H1 (cell line): ENCODE results near the gene UBAP1. TPM values are rescaled to one million over a fixed set of nuclear protein-coding genes. Genes with fewer than 3 reads are reported as not detected.

Experiments
- ATF2 ChIP-seq: IDR thresholded peaks from 2 replicates; pipeline ENCODE4 v1.6.1; 2012; ENCODE audit warnings: low read length, inconsistent platforms
- BACH1 ChIP-seq: IDR thresholded peaks from 2 replicates; pipeline ENCODE4 v1.6.1; 2012; ENCODE audit warnings: low read length, improper control_type of control experiment
- BCL11A ChIP-seq, 2 experiments: IDR thresholded peaks; one replicate each; pipeline ENCODE4 v1.6.1; 2011; ENCODE audit warnings: low read depth in 2 of 2, low read length in 2 of 2, mild to moderate bottlenecking in 2 of 2
- CBX8 ChIP-seq: fragments of 300-800, 300-1000 bp; sonication (generic); IDR thresholded peaks from 2 replicates; pipeline ENCODE4 v1.7.1; 2016; ENCODE audit warnings: low read depth, low read length, borderline replicate concordance
- CHD1 ChIP-seq: IDR thresholded peaks from 2 replicates; pipeline ENCODE4 v1.6.1; 2012; ENCODE audit warnings: low read depth, low read length, improper control_type of control experiment
- CTCF ChIP-seq, 3 experiments: IDR thresholded peaks; 1 replicate in 2 of 3; 2 replicates in 1 of 3; pipeline versions ENCODE4 v1.5.1 to v1.6.1; 2011; ENCODE audit warnings: low read length in 3 of 3, mild to moderate bottlenecking in 3 of 3, inconsistent platforms in 2 of 3, low read depth in 1 of 3, moderate library complexity in 1 of 3; ENCODE audit not compliant: insufficient read depth in 1 of 3; ENCODE audit errors: control extremely low read depth in 1 of 3
- EGR1 ChIP-seq: IDR thresholded peaks from 2 replicates; pipeline ENCODE4 v1.6.1; 2011; ENCODE audit warnings: low read depth, low read length, borderline replicate concordance
- FOSL1 ChIP-seq: IDR thresholded peaks from 2 replicates; pipeline ENCODE4 v1.6.1; 2011; ENCODE audit warnings: mild to moderate bottlenecking, low read depth, low read length, moderate library complexity; ENCODE audit not compliant: insufficient read depth
- HDAC6 ChIP-seq: IDR thresholded peaks from one replicate; pipeline ENCODE4 v1.7.1; 2012; ENCODE audit warnings: low read depth, mild to moderate bottlenecking, inconsistent platforms, low read length, moderate library complexity
- JUND ChIP-seq: IDR thresholded peaks from 2 replicates; pipeline ENCODE4 v1.6.1; 2011; ENCODE audit warnings: mild to moderate bottlenecking, improper control_type of control experiment, low read length
- RFX5 ChIP-seq: IDR thresholded peaks from 2 replicates; pipeline ENCODE4 v1.6.1; 2011; ENCODE audit warnings: low read depth, low read length, improper control_type of control experiment, borderline replicate concordance
- RXRA ChIP-seq: IDR thresholded peaks from 2 replicates; pipeline ENCODE4 v1.6.1; 2011; ENCODE audit warnings: low read depth, mild to moderate bottlenecking, low read length, moderate library complexity; ENCODE audit not compliant: insufficient read depth
- SAP30 ChIP-seq: fragments of 300-600 bp; sonication (generic); IDR thresholded peaks from 2 replicates; pipeline ENCODE4 v1.7.1; 2012; ENCODE audit warnings: low read length, moderate library complexity, mild to moderate bottlenecking, inconsistent platforms; ENCODE audit not compliant: insufficient read depth, insufficient replicate concordance
- SIN3A ChIP-seq, 2 experiments: IDR thresholded peaks in 1 of 2; conservative IDR thresholded peaks in 1 of 2; 2 replicates each; pipeline ENCODE4 v1.6.1; 2011 to 2012; ENCODE audit warnings: low read length in 2 of 2, improper control_type of control experiment in 1 of 2, low read depth in 1 of 2, mild to moderate bottlenecking in 1 of 2
- SIX5 ChIP-seq: IDR thresholded peaks from 2 replicates; pipeline ENCODE4 v1.6.1; 2011; ENCODE audit warnings: mild to moderate bottlenecking, low read depth, low read length
- SP1 ChIP-seq: IDR thresholded peaks from 2 replicates; pipeline ENCODE4 v1.6.1; 2011; ENCODE audit warnings: low read depth, low read length
- SUZ12 ChIP-seq: fragments of 200-600 bp; sonication (generic); IDR thresholded peaks from 2 replicates; pipeline ENCODE4 v1.6.1; 2012; ENCODE audit warnings: mild to moderate bottlenecking, inconsistent platforms, low read length, moderate library complexity, mixed read lengths
- TAF1 ChIP-seq: IDR thresholded peaks from 2 replicates; pipeline ENCODE4 v1.6.1; 2011; ENCODE audit warnings: mild to moderate bottlenecking, low read depth, low read length
- TBP ChIP-seq: IDR thresholded peaks from 2 replicates; pipeline ENCODE4 v1.6.1; 2011; ENCODE audit warnings: low read depth, low read length, improper control_type of control experiment
- ZNF274 ChIP-seq: IDR thresholded peaks from 2 replicates; pipeline ENCODE4 v1.7.0; 2012; ENCODE audit warnings: low read length, borderline replicate concordance; ENCODE audit errors: extremely low read depth
- polyA plus RNA-seq, 7 experiments: library from polyadenylated mRNA; depleted of rRNA in 3 of 7; stranded (reverse) in 5 of 7; unstranded in 2 of 7; fragments of >200 nt in 5 of 7; fragments of 200-250 nt in 2 of 7; gene quantifications; 1 replicate in 5 of 7; 2 replicates in 1 of 7; 4 replicates in 1 of 7; pipeline versions ENCODE4 v1.2.1 to v1.2.3, GENCODE V29; 2011 to 2013; ENCODE audit warnings: missing spikeins in 2 of 7, mixed read lengths in 2 of 7
- total RNA-seq: library from RNA; stranded (reverse); fragmentation: NEBNext Ultra II Directional; extraction: Animal tissue kit (Norgen Biotek cat#: 25700); gene quantifications from 2 replicates; pipeline ENCODE4 v1.2.1, GENCODE V29; 2021

UBAP1 gene
- total and polyA plus RNA-seq, 2 of the 8 experiments (the other 6 are each of a cell fraction or from before 2014, with no cell fraction given) = 31.3 to 31.4 TPM

- TF ChIP-seq CTCF (IDR thresholded peaks at IDR 0.05; ENCODE audit: control extremely low read depth in 1 of 3, insufficient read depth in 1 of 3, low read depth in 1 of 3, low read length in 3 of 3) (no peak), SIN3A (conservative IDR thresholded peaks at IDR 0.05 in 1 of 2, IDR thresholded peaks at IDR 0.05 in 1 of 2; ENCODE audit: low read depth in 1 of 2, low read length in 2 of 2) (peak; percentile 37 to 76; a peak in 1 of 4 replicates), SUZ12 (no peak), JUND (peak; percentile 68; the same call in 1 of the 2 replicates), CHD1 (no peak), FOSL1 (no peak), ATF2 (peak; percentile 98), SP1 (peak; percentile 50; the same call in 1 of the 2 replicates), SAP30 (peak; percentile 54), HDAC6 (no peak), CBX8 (no peak), BACH1 (no peak), RXRA (no peak), BCL11A (IDR thresholded peaks at IDR 0.05; ENCODE audit: low read depth in 2 of 2, low read length in 2 of 2) (no peak), TBP (peak; percentile 81), RFX5 (no peak), EGR1 (no peak), ZNF274 (no peak), TAF1 (peak; percentile 98), SIX5 (no peak)
These were observed at the start of gene UBAP1 (continued) for GRCh38 chr9:34178436-34179212.
